HL-60 (cell line): ENCODE measurements around the gene RBX1.

Experiments used
- DNase-seq, 2 experiments: peaks; one replicate each; pipeline ENCODE4 v3.0.0-alpha.2; 2010 to 2020; ENCODE audit warnings: low read depth in 1 of 2, low spot score in 1 of 2
- H3K27ac ChIP-seq: fragments of 250-450 bp; sonication (Bioruptor Pico); replicated peaks from 2 replicates; pipeline ENCODE4 v1.5.1; 2020; ENCODE audit warnings: mild to moderate bottlenecking, moderate library complexity
- H3K27me3 ChIP-seq: fragments of 250-450 bp; sonication (Bioruptor Pico); 2 replicates; pipeline ENCODE4 v1.5.1; 2021; ENCODE audit warnings: mild to moderate bottlenecking, moderate library complexity; ENCODE audit not compliant: insufficient read depth, poor library complexity, severe bottlenecking
- H3K4me3 ChIP-seq: replicated peaks from 2 replicates; pipeline ENCODE4 v1.5.1; 2011; ENCODE audit warnings: mild to moderate bottlenecking, control low read depth, low read length; ENCODE audit not compliant: insufficient read depth
- GABPA ChIP-seq: IDR thresholded peaks from 2 replicates; pipeline ENCODE4 v1.6.1; 2012; ENCODE audit warnings: low read depth
- POLR2AphosphoS5 ChIP-seq: IDR thresholded peaks from 2 replicates; pipeline ENCODE4 v1.6.1; 2012; ENCODE audit warnings: low read depth
- SPI1 ChIP-seq: IDR thresholded peaks from 2 replicates; pipeline ENCODE4 v1.6.1; 2012; ENCODE audit warnings: low read depth, mild to moderate bottlenecking, borderline replicate concordance
- TF ChIP-seq, protein P1 (sequence below): IDR thresholded peaks from 2 replicates; pipeline ENCODE4 v1.6.1; 2012; ENCODE audit warnings: low read depth; ENCODE audit not compliant: insufficient replicate concordance
- TF ChIP-seq, protein P2 (sequence below): IDR thresholded peaks from one replicate; pipeline ENCODE4 v1.5.1; 2011; ENCODE audit warnings: low read length, control low read depth, inconsistent platforms; ENCODE audit not compliant: insufficient read depth

The RBX1 gene

DNA sequence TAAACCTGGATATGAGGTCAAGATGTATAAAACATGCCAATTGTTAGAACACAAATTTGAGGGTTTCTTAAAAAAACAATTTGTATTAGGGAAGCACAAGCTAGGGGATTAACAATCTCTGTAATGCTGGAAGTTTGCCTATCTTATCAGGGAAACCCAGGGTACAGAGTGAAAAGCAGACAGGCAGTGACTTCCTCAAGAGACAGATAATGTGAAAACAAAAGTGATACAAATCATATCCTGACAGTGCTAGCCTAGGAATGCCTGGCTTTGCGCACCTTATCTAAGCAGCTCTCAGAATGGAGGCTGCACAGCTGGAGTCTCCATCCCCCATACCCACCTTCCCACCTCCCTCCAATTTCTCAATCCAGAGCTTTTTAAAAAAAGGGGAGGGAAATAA is 22.5 kb upstream of the RBX1 start:
- TF ChIP-seq SPI1, result no peak
- TF ChIP-seq POLR2AphosphoS5, result no peak
- TF ChIP-seq, protein P1, sequence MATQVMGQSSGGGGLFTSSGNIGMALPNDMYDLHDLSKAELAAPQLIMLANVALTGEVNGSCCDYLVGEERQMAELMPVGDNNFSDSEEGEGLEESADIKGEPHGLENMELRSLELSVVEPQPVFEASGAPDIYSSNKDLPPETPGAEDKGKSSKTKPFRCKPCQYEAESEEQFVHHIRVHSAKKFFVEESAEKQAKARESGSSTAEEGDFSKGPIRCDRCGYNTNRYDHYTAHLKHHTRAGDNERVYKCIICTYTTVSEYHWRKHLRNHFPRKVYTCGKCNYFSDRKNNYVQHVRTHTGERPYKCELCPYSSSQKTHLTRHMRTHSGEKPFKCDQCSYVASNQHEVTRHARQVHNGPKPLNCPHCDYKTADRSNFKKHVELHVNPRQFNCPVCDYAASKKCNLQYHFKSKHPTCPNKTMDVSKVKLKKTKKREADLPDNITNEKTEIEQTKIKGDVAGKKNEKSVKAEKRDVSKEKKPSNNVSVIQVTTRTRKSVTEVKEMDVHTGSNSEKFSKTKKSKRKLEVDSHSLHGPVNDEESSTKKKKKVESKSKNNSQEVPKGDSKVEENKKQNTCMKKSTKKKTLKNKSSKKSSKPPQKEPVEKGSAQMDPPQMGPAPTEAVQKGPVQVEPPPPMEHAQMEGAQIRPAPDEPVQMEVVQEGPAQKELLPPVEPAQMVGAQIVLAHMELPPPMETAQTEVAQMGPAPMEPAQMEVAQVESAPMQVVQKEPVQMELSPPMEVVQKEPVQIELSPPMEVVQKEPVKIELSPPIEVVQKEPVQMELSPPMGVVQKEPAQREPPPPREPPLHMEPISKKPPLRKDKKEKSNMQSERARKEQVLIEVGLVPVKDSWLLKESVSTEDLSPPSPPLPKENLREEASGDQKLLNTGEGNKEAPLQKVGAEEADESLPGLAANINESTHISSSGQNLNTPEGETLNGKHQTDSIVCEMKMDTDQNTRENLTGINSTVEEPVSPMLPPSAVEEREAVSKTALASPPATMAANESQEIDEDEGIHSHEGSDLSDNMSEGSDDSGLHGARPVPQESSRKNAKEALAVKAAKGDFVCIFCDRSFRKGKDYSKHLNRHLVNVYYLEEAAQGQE, result no peak
- no peak for TF ChIP-seq GABPA
- TF ChIP-seq, protein P2, sequence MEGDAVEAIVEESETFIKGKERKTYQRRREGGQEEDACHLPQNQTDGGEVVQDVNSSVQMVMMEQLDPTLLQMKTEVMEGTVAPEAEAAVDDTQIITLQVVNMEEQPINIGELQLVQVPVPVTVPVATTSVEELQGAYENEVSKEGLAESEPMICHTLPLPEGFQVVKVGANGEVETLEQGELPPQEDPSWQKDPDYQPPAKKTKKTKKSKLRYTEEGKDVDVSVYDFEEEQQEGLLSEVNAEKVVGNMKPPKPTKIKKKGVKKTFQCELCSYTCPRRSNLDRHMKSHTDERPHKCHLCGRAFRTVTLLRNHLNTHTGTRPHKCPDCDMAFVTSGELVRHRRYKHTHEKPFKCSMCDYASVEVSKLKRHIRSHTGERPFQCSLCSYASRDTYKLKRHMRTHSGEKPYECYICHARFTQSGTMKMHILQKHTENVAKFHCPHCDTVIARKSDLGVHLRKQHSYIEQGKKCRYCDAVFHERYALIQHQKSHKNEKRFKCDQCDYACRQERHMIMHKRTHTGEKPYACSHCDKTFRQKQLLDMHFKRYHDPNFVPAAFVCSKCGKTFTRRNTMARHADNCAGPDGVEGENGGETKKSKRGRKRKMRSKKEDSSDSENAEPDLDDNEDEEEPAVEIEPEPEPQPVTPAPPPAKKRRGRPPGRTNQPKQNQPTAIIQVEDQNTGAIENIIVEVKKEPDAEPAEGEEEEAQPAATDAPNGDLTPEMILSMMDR, result no peak
- H3K27ac ChIP-seq, result no peak overlapping the region
- H3K27me3 ChIP-seq, result no peaks in the 10 kb centered on the region
- no peak for DNase-seq
- no peak overlapping the region for H3K4me3 ChIP-seq

DNA sequence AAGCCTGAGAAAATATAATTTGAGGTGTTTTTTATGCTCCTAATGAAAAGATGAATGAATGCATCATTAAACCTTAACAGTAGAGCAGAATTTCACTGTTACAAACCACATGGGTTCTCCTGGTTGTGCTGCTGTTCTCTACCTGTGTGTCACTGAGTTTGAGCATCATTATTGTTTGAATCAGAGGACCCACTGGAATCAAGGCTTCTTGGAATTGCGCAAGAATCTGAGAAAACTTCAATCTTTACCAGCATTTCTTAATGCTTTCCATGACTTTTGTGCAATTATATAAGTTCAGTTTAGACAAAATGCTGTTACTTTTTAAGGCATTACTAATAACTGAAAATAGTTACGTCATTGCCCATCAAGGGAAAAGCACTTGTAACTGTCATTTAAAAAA is 18.8 kb upstream of the RBX1 start:
- H3K27me3 ChIP-seq, result no peaks in the 10 kb centered on the region
- TF ChIP-seq SPI1 (no peak), GABPA (no peak), POLR2AphosphoS5 (no peak)
- TF ChIP-seq, protein P2, result no peak
- TF ChIP-seq, protein P1, result no peak
- DNase-seq, result no peak
- H3K4me3 ChIP-seq, result no peak overlapping the region
- H3K27ac ChIP-seq, result no peak overlapping the region

DNA sequence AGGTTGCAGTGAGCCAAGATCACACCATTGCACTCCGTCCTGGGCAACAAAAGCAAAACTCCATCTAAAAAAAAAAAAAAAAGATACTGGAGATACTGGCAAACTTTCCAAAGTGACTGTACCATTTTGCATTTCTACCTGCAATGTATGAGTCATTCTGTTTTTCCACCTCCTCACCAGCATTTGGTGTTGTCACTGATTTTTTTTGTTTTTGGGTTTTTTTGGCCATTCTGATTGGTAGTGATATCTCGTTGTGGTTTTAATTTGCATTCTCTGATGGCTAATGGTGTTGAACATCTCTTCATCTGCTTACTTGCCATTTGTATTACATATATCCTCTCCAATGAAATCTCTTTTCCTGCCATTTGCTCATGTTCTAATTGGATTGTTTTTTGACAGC is 12.0 kb upstream of the RBX1 start:
- H3K4me3 ChIP-seq, result no peak overlapping the region
- TF ChIP-seq SPI1, result no peak
- TF ChIP-seq, protein P1, result no peak
- TF ChIP-seq POLR2AphosphoS5, result no peak
- TF ChIP-seq, protein P2, result no peak
- TF ChIP-seq GABPA, result no peak
- DNase-seq, result no peak
- no peak overlapping the region for H3K27ac ChIP-seq
- H3K27me3 ChIP-seq, result no peaks in the 10 kb centered on the region
